ENCODE measurements around the gene P2RX7. TPM values are rescaled to one million over a fixed set of nuclear protein-coding genes. Genes with fewer than 3 reads are reported as not detected.

The P2RX7 gene
- total and polyA plus RNA-seq, 4 donors, result 2.1 to 12.8 (median 4.1) TPM

Other genes with a start within 250 kb of the P2RX7 start
- gene SPPL3, start 228.5 kb upstream of the P2RX7 start, total RNA-seq, result 10 to 100 TPM; 33.1 to 48.9 TPM
- 10 to 100 TPM in 1 of 2 donors, 1 to 10 TPM in 1; 5.4 to 21.7 TPM for gene SPPL3, start 228.5 kb upstream of the P2RX7 start, polyA plus RNA-seq
- not detected for gene HNF1A, start 154.3 kb upstream of the P2RX7 start, total RNA-seq
- 1 to 10 TPM in 1 of 2 donors, under 1 TPM in 1; 0.18 to 5.4 TPM for gene HNF1A, start 154.3 kb upstream of the P2RX7 start, polyA plus RNA-seq
- gene C12orf43, start 116.4 kb upstream of the P2RX7 start, total RNA-seq, result 10 to 100 TPM; 11.6 to 15.7 TPM
- 10 to 100 TPM; 11.3 to 15.4 TPM for gene C12orf43, start 116.4 kb upstream of the P2RX7 start, polyA plus RNA-seq
- 1 to 10 TPM in 1 of 2 donors, under 1 TPM in 1; 0.96 to 1.7 TPM for gene OASL, start 93.6 kb upstream of the P2RX7 start, total RNA-seq
- 1 to 10 TPM in 1 of 2 donors, under 1 TPM in 1; 0.49 to 3.1 TPM for gene OASL, start 93.6 kb upstream of the P2RX7 start, polyA plus RNA-seq
- gene P2RX4, start 77.3 kb downstream of the P2RX7 start, total RNA-seq, result 10 to 100 TPM; 22.3 to 32.0 TPM
- gene P2RX4, start 77.3 kb downstream of the P2RX7 start, polyA plus RNA-seq, result 10 to 100 TPM; 23.3 to 24.6 TPM
- gene CAMKK2, start 163.8 kb downstream of the P2RX7 start, total RNA-seq, result 10 to 100 TPM; 34.4 to 47.6 TPM
- 10 to 100 TPM; 20.7 to 28.1 TPM for gene CAMKK2, start 163.8 kb downstream of the P2RX7 start, polyA plus RNA-seq
- gene ANAPC5, start 219.5 kb downstream of the P2RX7 start, total RNA-seq, result 100 to 1,000 TPM; 105 to 118 TPM
- 100 to 1,000 TPM in 1 of 2 donors, 10 to 100 TPM in 1; 46.5 to 255 TPM for gene ANAPC5, start 219.5 kb downstream of the P2RX7 start, polyA plus RNA-seq